ENCODE data around the gene HECW1. TPM values are rescaled to one million over a fixed set of nuclear protein-coding genes. Genes with fewer than 3 reads are reported as not detected.

The HECW1 gene
- total and polyA plus RNA-seq, 2 of the 8 experiments (the other 6 are each of a cell fraction or from before 2014, with no cell fraction given), result 2.9 to 12.7 TPM

DNA sequence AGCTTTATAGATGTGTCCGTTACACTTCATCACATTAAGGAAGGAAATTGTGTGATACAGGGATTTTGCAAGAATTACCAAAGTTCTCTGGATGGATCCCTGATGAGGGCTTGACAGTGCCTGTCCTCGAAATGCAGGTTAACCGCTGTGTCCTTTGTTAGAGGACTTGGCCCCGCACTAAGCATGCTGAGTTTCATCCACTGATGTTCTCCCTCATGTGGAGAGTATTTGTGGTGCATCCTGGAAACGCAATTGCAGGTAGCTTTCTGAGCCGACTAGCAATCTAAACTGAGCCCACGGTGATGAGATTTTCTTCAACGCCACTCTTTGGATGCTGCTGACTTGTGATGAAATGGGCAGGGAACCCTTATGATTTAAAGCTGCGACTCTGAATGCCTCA, 398.6 kb downstream of the HECW1 start:
- POLR2A ChIA-PET (ENCODE audit: partially characterized antibody), result no interaction called here

More for the DNA sequence above, 398.6 kb downstream of the HECW1 start:
- H3K36me3 ChIP-seq (ENCODE audit: control insufficient read depth in 2 of 4, insufficient read depth in 4 of 4, low read length in 3 of 4), result no peaks in the 10 kb centered on the region
- FAIRE-seq, result peak; percentile 28
- H3K4me3 ChIP-seq (ENCODE audit: extremely low read depth in 1 of 4, insufficient read depth in 2 of 4, low read depth in 3 of 4, low read length in 4 of 4), result no peak overlapping the region
- no peak overlapping the region for H2BK5ac ChIP-seq (ENCODE audit: low read depth, low read length)
- no peaks in the 10 kb centered on the region for H4K20me1 ChIP-seq (replicated peaks in 1 of 2; ENCODE audit: control insufficient read depth in 1 of 2, insufficient read depth in 2 of 2, low read length in 2 of 2)
- H3K9me3 ChIP-seq (ENCODE audit: insufficient read depth in 2 of 2, low read depth in 1 of 2, low read length in 1 of 2), result no peaks in the 10 kb centered on the region
- no peaks in the 10 kb centered on the region for H3K79me1 ChIP-seq (ENCODE audit: low read depth, low read length)
- H4K5ac ChIP-seq (ENCODE audit: insufficient read length, low read depth, low read length), result no peak overlapping the region
- no peak overlapping the region for H3K23ac ChIP-seq (ENCODE audit: insufficient read length)
- WGBS, 2 experiments (ENCODE audit: extremely low coverage in 1 of 2, insufficient coverage in 1 of 2, insufficient read length in 1 of 2, insufficient replicate concordance in 2 of 2, low coverage in 1 of 2, low lambda C conversion rate in 2 of 2, missing lambda C conversion rate in 1 of 2), result 75% methylated on average over 9 of the region's 9 CpGs; no CpG with 5 or more reads in 1 of the 2 experiments
- H2BK15ac ChIP-seq (ENCODE audit: low read length), result no peak overlapping the region
- no peak overlapping the region for H3K14ac ChIP-seq (ENCODE audit: insufficient read length)
- peaks cover 0 to 2% (median 1%) of the 10 kb centered on the region in 4 experiments; a peak in 3 of 7 replicates for H3K4me1 ChIP-seq (replicated peaks in 1 of 4; ENCODE audit: control insufficient read depth in 3 of 4, insufficient read depth in 4 of 4, low read length in 3 of 4)
- H3K27ac ChIP-seq (ENCODE audit: low read depth, low read length), result no peak overlapping the region
- no peak overlapping the region for H4K91ac ChIP-seq (replicated peaks; ENCODE audit: insufficient read length, low read length)
- no peak overlapping the region for H3K56ac ChIP-seq (replicated peaks; ENCODE audit: insufficient read length, low read depth, low read length)
- no peak for DNase-seq (ENCODE audit: low read depth in 1 of 2, low spot score in 2 of 2)
- H3K27me3 ChIP-seq (replicated peaks in 1 of 4; ENCODE audit: control insufficient read depth in 3 of 4, extremely low read depth in 1 of 4, insufficient read depth in 3 of 4, low read length in 3 of 4), result no peaks in the 10 kb centered on the region
- H3K18ac ChIP-seq (ENCODE audit: extremely low read depth, low read length), result no peak overlapping the region
- H2BK120ac ChIP-seq (replicated peaks; ENCODE audit: low read depth, low read length), result no peak overlapping the region
- H2AK5ac ChIP-seq (ENCODE audit: low read depth, low read length), result no peak overlapping the region
- H4K8ac ChIP-seq (ENCODE audit: extremely low read depth, insufficient read depth, low read length), result no peak overlapping the region
- H3K9ac ChIP-seq (replicated peaks in 1 of 4; ENCODE audit: extremely low read depth in 1 of 4, low read depth in 3 of 4, low read length in 3 of 4), result no peak overlapping the region
- H3K79me2 ChIP-seq (ENCODE audit: control insufficient read depth in 1 of 2, insufficient read depth in 2 of 2, low read length in 2 of 2), result no peaks in the 10 kb centered on the region
- H3K23me2 ChIP-seq (ENCODE audit: low read depth, low read length), result no peaks in the 10 kb centered on the region
- TF ChIP-seq CTCF (IDR thresholded peaks at IDR 0.05; ENCODE audit: control extremely low read depth in 1 of 3, insufficient read depth in 1 of 3, low read depth in 1 of 3, low read length in 3 of 3) (peak in 2 of 3 experiments; percentile 45 to 48; a peak in 3 of 4 replicates), EGR1 (IDR thresholded peaks at IDR 0.05; ENCODE audit: borderline replicate concordance, low read depth, low read length) (no peak), MAX (IDR thresholded peaks at IDR 0.05) (0 out of 2 replicates have a peak, but pooled peaks have one; percentile 20), SP2 (IDR thresholded peaks at IDR 0.05; ENCODE audit: low read length) (no peak), RAD21 (IDR thresholded peaks at IDR 0.05 in 1 of 2, conservative IDR thresholded peaks at IDR 0.05 in 1 of 2; ENCODE audit: low read depth in 2 of 2, low read length in 2 of 2) (peak; percentile 39 to 56)
- H3K4ac ChIP-seq (replicated peaks; ENCODE audit: insufficient read length, low read depth, low read length), result no peak overlapping the region
- no peak overlapping the region for H2BK12ac ChIP-seq (ENCODE audit: low read depth, low read length)
- no peak overlapping the region for H2AFZ ChIP-seq (ENCODE audit: low read length)
- CTCF ChIA-PET (ENCODE audit: partially characterized antibody), result interaction anchor here (0.5 to 1.8 kb wide), 16 partner anchors 12 to 543 kb away, joined by 3 to 7 read pairs (median 4); partner anchors contain the start of gene STK17A
- no peak overlapping the region for H2BK20ac ChIP-seq (ENCODE audit: low read length)
- H3K4me2 ChIP-seq (ENCODE audit: insufficient read depth in 1 of 2, low read depth in 2 of 2, low read length in 2 of 2), result no peak overlapping the region

Data from H1 (cell line).